GM12891 (cell line): Measurements from ENCODE around the gene PSMG3.

Experiments used
- POLR2A ChIP-seq: IDR thresholded peaks from 2 replicates; pipeline ENCODE4 v1.6.1; 2011; ENCODE audit warnings: low read depth, low read length, control low read depth
- POLR2AphosphoS5 ChIP-seq: IDR thresholded peaks from 2 replicates; pipeline ENCODE4 v1.6.1; 2011; ENCODE audit warnings: low read depth, low read length, control low read depth
- SPI1 ChIP-seq: IDR thresholded peaks from 2 replicates; pipeline ENCODE4 v1.6.1; 2011; ENCODE audit warnings: low read depth, low read length, control low read depth

GRCh38 chr7:1536455-1536742 lies 33.4 kb downstream of the PSMG3 start:
- TF ChIP-seq SPI1 (no peak), POLR2A (no peak), POLR2AphosphoS5 (no peak)
